Raji (cell line): ENCODE results near the gene NRXN3.

Source experiments
- POLR2A ChIP-seq: IDR thresholded peaks from 2 replicates; pipeline ENCODE4 v1.6.1; 2011; ENCODE audit warnings: low read depth, low read length, control low read depth; ENCODE audit not compliant: insufficient read depth

Gene NRXN3

GRCh38 chr14:79465651-79466050 is 1295.5 kb downstream of the NRXN3 start:
- TF ChIP-seq POLR2A, result no peak

GRCh38 chr14:79466938-79467527 is 1296.9 kb downstream of the NRXN3 start:
- no peak for TF ChIP-seq POLR2A

- TF ChIP-seq POLR2A, result no peak
Observed at GRCh38 chr14:79467835-79468234, 1297.7 kb downstream of the NRXN3 start.

- no peak for TF ChIP-seq POLR2A
Observed at GRCh38 chr14:79468486-79468885, 1298.3 kb downstream of the NRXN3 start.

- no peak for TF ChIP-seq POLR2A
Observed at GRCh38 chr14:79473651-79474050, 1303.5 kb downstream of the NRXN3 start.

- no peak for TF ChIP-seq POLR2A
Observed at GRCh38 chr14:79475887-79476532, 1305.8 kb downstream of the NRXN3 start.

GRCh38 chr14:79476552-79476951 is 1306.4 kb downstream of the NRXN3 start:
- TF ChIP-seq POLR2A, result no peak

- no peak for TF ChIP-seq POLR2A
Observed at GRCh38 chr14:79480212-79480611, 1310.0 kb downstream of the NRXN3 start.

GRCh38 chr14:79482825-79483224 is 1312.7 kb downstream of the NRXN3 start:
- no peak for TF ChIP-seq POLR2A

- no peak for TF ChIP-seq POLR2A
Observed at GRCh38 chr14:79483477-79484388, 1313.6 kb downstream of the NRXN3 start.

GRCh38 chr14:79487632-79488031 is 1317.5 kb downstream of the NRXN3 start:
- TF ChIP-seq POLR2A, result no peak

GRCh38 chr14:79491161-79491560 is 1321.0 kb downstream of the NRXN3 start:
- no peak for TF ChIP-seq POLR2A

- TF ChIP-seq POLR2A, result no peak
Observed at GRCh38 chr14:79493081-79493645, 1323.0 kb downstream of the NRXN3 start.

- TF ChIP-seq POLR2A, result no peak
Observed at GRCh38 chr14:79496701-79497100, 1326.5 kb downstream of the NRXN3 start.

GRCh38 chr14:79500489-79500888 is 1330.3 kb downstream of the NRXN3 start:
- no peak for TF ChIP-seq POLR2A
